ENCODE data around the gene SP3. TPM values are rescaled to one million over a fixed set of nuclear protein-coding genes. Genes with fewer than 3 reads are reported as not detected.

Gene SP3
- total RNA-seq, 2 experiments from 2014 or later: 115 to 150 TPM

- no TSS peak for BruUV-seq (replicated peaks)
Observed at GRCh38 chr2:173929441-173929840, 35.7 kb downstream of the SP3 start.

GRCh38 chr2:173926875-173927274, 38.3 kb downstream of the SP3 start:
- no peak overlapping the region for H3K4me2 ChIP-seq (ENCODE audit: low read length)
- H2AFZ ChIP-seq (ENCODE audit: low read length): no peak overlapping the region
- H3K9me2 ChIP-seq (ENCODE audit: insufficient read depth, low read length): no peaks in the 10 kb centered on the region
- DNase-seq (ENCODE audit: low spot score): no peak
- H4K20me1 ChIP-seq (ENCODE audit: insufficient read depth, low read length): peaks cover 36% of the 10 kb centered on the region; the same call in 1 of the 2 replicates
- peaks cover 15% of the 10 kb centered on the region for H3K4me1 ChIP-seq (ENCODE audit: insufficient read depth, low read length, poor library complexity, severe bottlenecking)
- ChIA-PET POLR2A (no interaction called here), CTCF (ENCODE audit: unreplicated experiment) (no interaction called here)
- peaks cover 100% of the 10 kb centered on the region for H3K79me2 ChIP-seq (ENCODE audit: insufficient read depth, low read depth, low read length)
- H3K4me3 ChIP-seq (ENCODE audit: low read depth, low read length, poor library complexity, severe bottlenecking): no peak overlapping the region
- BruUV-seq (replicated peaks): no TSS peak
- peaks cover 88% of the 10 kb centered on the region for H3K36me3 ChIP-seq (ENCODE audit: insufficient read depth, low read length)
- intact Hi-C loops (cut with micrococcal nuclease; ENCODE audit: unreplicated experiment): no loop called here
- TF ChIP-seq EZH2phosphoT487 (IDR thresholded peaks at IDR 0.05; ENCODE audit: borderline replicate concordance, low read depth, low read length) (no peak), CTCF (conservative IDR thresholded peaks at IDR 0.05; ENCODE audit: low read length) (no peak)
- H3K9me3 ChIP-seq (ENCODE audit: low read length): peaks cover 12% of the 10 kb centered on the region; the same call in 1 of the 2 replicates
- no peak overlapping the region for H3K27ac ChIP-seq (ENCODE audit: low read depth, low read length, poor library complexity, severe bottlenecking)

More at GRCh38 chr2:173929441-173929840, 35.7 kb downstream of the SP3 start:
- Histone ChIP-seq H3K9me3 (ENCODE audit: low read length) (peaks cover 12% of the 10 kb centered on the region; the same call in 1 of the 2 replicates), H3K79me2 (ENCODE audit: insufficient read depth, low read depth, low read length) (peaks cover 100% of the 10 kb centered on the region), H3K4me3 (ENCODE audit: low read depth, low read length, poor library complexity, severe bottlenecking) (no peak overlapping the region), H3K27ac (ENCODE audit: low read depth, low read length, poor library complexity, severe bottlenecking) (no peak overlapping the region), H3K4me1 (ENCODE audit: insufficient read depth, low read length, poor library complexity, severe bottlenecking) (peaks cover 15% of the 10 kb centered on the region), H2AFZ (ENCODE audit: low read length) (no peak overlapping the region), H3K4me2 (ENCODE audit: low read length) (no peak overlapping the region), H3K36me3 (ENCODE audit: insufficient read depth, low read length) (peaks cover 92% of the 10 kb centered on the region), H3K9me2 (ENCODE audit: insufficient read depth, low read length) (no peaks in the 10 kb centered on the region), H4K20me1 (ENCODE audit: insufficient read depth, low read length) (0 out of 2 replicates have a peak, but pooled peaks cover 28% of the 10 kb centered on the region)
- CTCF ChIA-PET (ENCODE audit: unreplicated experiment): no interaction called here
- no peak for DNase-seq (ENCODE audit: low spot score)
- POLR2A ChIA-PET: no interaction called here
- TF ChIP-seq CTCF (conservative IDR thresholded peaks at IDR 0.05; ENCODE audit: low read length): no peak
- no peak for TF ChIP-seq EZH2phosphoT487 (IDR thresholded peaks at IDR 0.05; ENCODE audit: borderline replicate concordance, low read depth, low read length)
- intact Hi-C loops (cut with micrococcal nuclease; ENCODE audit: unreplicated experiment): no loop called here

DNA sequence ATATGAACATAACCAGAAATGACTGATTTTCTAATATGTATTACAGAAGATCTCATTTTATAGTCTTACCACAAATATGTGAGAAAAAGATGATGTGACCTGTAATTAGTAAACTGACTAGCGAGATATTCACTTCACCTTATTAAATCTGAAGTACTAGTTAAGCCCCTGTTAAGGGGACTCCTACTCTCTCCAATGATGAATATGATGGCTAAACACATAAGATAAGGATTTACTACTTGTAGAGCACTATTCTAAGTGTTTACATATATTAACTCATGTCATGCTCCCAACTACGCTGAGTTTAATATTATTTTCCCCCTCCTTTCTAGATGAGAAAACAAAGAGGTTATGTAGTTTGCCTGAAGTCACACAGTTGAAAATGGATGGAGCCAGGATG, 40.9 kb downstream of the SP3 start:
- no peaks in the 10 kb centered on the region for H3K9me2 ChIP-seq (ENCODE audit: insufficient read depth, low read length)
- peaks cover 34% of the 10 kb centered on the region for H4K20me1 ChIP-seq (ENCODE audit: insufficient read depth, low read length)
- TF ChIP-seq EZH2phosphoT487 (IDR thresholded peaks at IDR 0.05; ENCODE audit: borderline replicate concordance, low read depth, low read length): no peak
- no peak for TF ChIP-seq CTCF (conservative IDR thresholded peaks at IDR 0.05; ENCODE audit: low read length)
- peaks cover 12% of the 10 kb centered on the region; the same call in 1 of the 2 replicates for H3K9me3 ChIP-seq (ENCODE audit: low read length)
- no peak overlapping the region for H2AFZ ChIP-seq (ENCODE audit: low read length)
- peaks cover 15% of the 10 kb centered on the region for H3K4me1 ChIP-seq (ENCODE audit: insufficient read depth, low read length, poor library complexity, severe bottlenecking)
- ChIA-PET POLR2A (interaction anchor here (0.6 kb wide), 1 partner anchor 1298 kb away, joined by 4 read pairs; no protein-coding TSS in a partner anchor), CTCF (ENCODE audit: unreplicated experiment) (no interaction called here)
- peaks cover 100% of the 10 kb centered on the region for H3K79me2 ChIP-seq (ENCODE audit: insufficient read depth, low read depth, low read length)
- H3K36me3 ChIP-seq (ENCODE audit: insufficient read depth, low read length): peaks cover 80% of the 10 kb centered on the region
- no peak overlapping the region for H3K27ac ChIP-seq (ENCODE audit: low read depth, low read length, poor library complexity, severe bottlenecking)
- H3K4me3 ChIP-seq (ENCODE audit: low read depth, low read length, poor library complexity, severe bottlenecking): no peak overlapping the region
- no peak overlapping the region for H3K4me2 ChIP-seq (ENCODE audit: low read length)
- intact Hi-C loops (cut with micrococcal nuclease; ENCODE audit: unreplicated experiment): no loop called here
- no peak for DNase-seq (ENCODE audit: low spot score)
- no TSS peak for BruUV-seq (replicated peaks)
